Measurements from ENCODE around the gene TMEM258.

TMEM258 gene

GRCh38 chr11:61775606-61776554 lies 16.5 kb downstream of the TMEM258 start:
- DNase-seq (ENCODE audit: low spot score), result no peak

GRCh38 chr11:61775106-61775505 lies 17.3 kb downstream of the TMEM258 start:
- DNase-seq (ENCODE audit: low spot score), result no peak

- DNase-seq (ENCODE audit: low spot score), result no peak
These were observed 18.0 kb downstream of the TMEM258 start for GRCh38 chr11:61774411-61774810.

- no peak for DNase-seq (ENCODE audit: low spot score)
These were observed 18.6 kb downstream of the TMEM258 start for GRCh38 chr11:61773809-61774208.

- no peak for DNase-seq (ENCODE audit: low spot score)
These were observed 19.0 kb downstream of the TMEM258 start for GRCh38 chr11:61773356-61773755.

- DNase-seq (ENCODE audit: low spot score), result no peak
These were observed 20.4 kb downstream of the TMEM258 start for GRCh38 chr11:61771985-61772455.

- no peak for DNase-seq (ENCODE audit: low spot score)
These were observed 21.1 kb downstream of the TMEM258 start for GRCh38 chr11:61771195-61771894.

- DNase-seq (ENCODE audit: low spot score), result no peak
These were observed 22.3 kb downstream of the TMEM258 start for GRCh38 chr11:61769946-61770683.

- DNase-seq (ENCODE audit: low spot score), result no peak
These were observed 23.1 kb downstream of the TMEM258 start for GRCh38 chr11:61769169-61769920.

GRCh38 chr11:61768376-61769076 lies 23.9 kb downstream of the TMEM258 start:
- DNase-seq (ENCODE audit: low spot score), result no peak

GRCh38 chr11:61766353-61766841 lies 26.0 kb downstream of the TMEM258 start:
- no peak for DNase-seq (ENCODE audit: low spot score)

- no peak for DNase-seq (ENCODE audit: low spot score)
These were observed 26.7 kb downstream of the TMEM258 start for GRCh38 chr11:61765550-61766253.

- DNase-seq (ENCODE audit: low spot score), result no peak
These were observed 27.7 kb downstream of the TMEM258 start for GRCh38 chr11:61764606-61765260.

- DNase-seq (ENCODE audit: low spot score), result no peak
These were observed 28.3 kb downstream of the TMEM258 start for GRCh38 chr11:61763930-61764605.

- DNase-seq (ENCODE audit: low spot score), result no peak
These were observed 29.6 kb downstream of the TMEM258 start for GRCh38 chr11:61762798-61763197.

GRCh38 chr11:61762223-61762615 lies 30.2 kb downstream of the TMEM258 start:
- DNase-seq (ENCODE audit: low spot score), result no peak

GRCh38 chr11:61761440-61762222 lies 30.8 kb downstream of the TMEM258 start:
- no peak for DNase-seq (ENCODE audit: low spot score)

- no peak for DNase-seq (ENCODE audit: low spot score)
These were observed 31.5 kb downstream of the TMEM258 start for GRCh38 chr11:61760946-61761345.

Data from COLO829 (cell line).